ENCODE measurements around the gene RBFOX2. TPM values are rescaled to one million over a fixed set of nuclear protein-coding genes. Genes with fewer than 3 reads are reported as not detected.
A peak's percentile ranks its signal among the peaks of the same experiment; 100 is the strongest.

RBFOX2 gene
- total RNA-seq, 1 experiment from 2014 or later: 24.2 TPM

DNA sequence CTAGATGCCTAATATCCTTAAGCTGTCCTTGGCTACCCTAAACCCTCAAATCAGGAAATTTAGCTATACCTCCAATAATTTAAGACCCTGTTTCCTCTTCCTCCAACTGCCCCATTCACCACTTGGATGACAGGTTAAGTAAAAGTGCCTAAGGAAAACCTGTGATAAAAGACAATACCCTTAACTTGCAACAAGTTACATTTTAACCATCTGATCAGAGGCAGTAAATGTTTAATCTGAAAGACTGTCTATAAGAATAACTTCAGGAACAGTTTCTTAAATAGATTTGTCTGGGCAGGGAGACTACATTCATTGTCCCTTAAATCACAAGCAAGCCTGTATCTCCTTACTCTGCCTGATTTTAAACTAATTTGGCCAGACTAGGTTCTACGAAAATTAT is 181.8 kb downstream of the RBFOX2 start:
- DNase-seq: no peak
- Histone ChIP-seq H3K9ac (ENCODE audit: low read length) (no peak overlapping the region), H3K9me3 (ENCODE audit: low read length) (no peaks in the 10 kb centered on the region), H3K79me2 (ENCODE audit: low read length) (no peaks in the 10 kb centered on the region), H3K27me3 (ENCODE audit: low read length) (no peaks in the 10 kb centered on the region), H3K4me3 (ENCODE audit: low read length) (no peak overlapping the region), H2AFZ (ENCODE audit: low read length) (no peak overlapping the region), H3K36me3 (ENCODE audit: insufficient read depth, low read length) (no peaks in the 10 kb centered on the region), H3K27ac (ENCODE audit: low read length) (no peak overlapping the region), H3K9me2 (replicated peaks; ENCODE audit: insufficient read depth, low read length) (no peaks in the 10 kb centered on the region), H3K4me2 (ENCODE audit: low read depth, low read length, poor library complexity, severe bottlenecking) (no peak overlapping the region), H3K4me1 (ENCODE audit: low read length) (no peaks in the 10 kb centered on the region), H4K20me1 (ENCODE audit: insufficient read depth, low read depth, low read length) (peaks cover 18% of the 10 kb centered on the region; the same call in 1 of the 2 replicates)

DNA sequence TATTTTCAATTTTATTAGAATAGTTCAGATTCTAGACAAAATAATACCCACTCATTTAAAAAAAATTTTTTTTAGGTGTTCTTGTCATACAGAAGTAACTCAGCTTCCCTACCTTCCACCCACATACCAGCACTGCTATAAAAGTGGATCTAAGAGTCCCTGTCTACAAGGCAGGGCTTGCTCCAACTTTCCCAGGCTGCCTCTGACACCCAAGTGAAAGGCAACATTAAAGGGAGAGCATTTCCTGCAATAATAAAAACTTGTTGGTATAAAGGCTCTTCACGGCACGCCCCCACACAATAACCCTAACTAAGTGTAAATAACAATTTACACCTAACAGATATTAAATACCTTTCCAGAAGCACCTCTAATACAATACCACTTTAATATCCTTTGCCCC is 183.7 kb downstream of the RBFOX2 start:
- Histone ChIP-seq H2AFZ (ENCODE audit: low read length) (no peak overlapping the region), H4K20me1 (ENCODE audit: insufficient read depth, low read depth, low read length) (peaks cover 8% of the 10 kb centered on the region; the same call in 1 of the 2 replicates), H3K79me2 (ENCODE audit: low read length) (no peaks in the 10 kb centered on the region), H3K4me3 (ENCODE audit: low read length) (no peak overlapping the region), H3K27me3 (ENCODE audit: low read length) (no peaks in the 10 kb centered on the region), H3K9me2 (replicated peaks; ENCODE audit: insufficient read depth, low read length) (no peaks in the 10 kb centered on the region), H3K9me3 (ENCODE audit: low read length) (no peaks in the 10 kb centered on the region), H3K27ac (ENCODE audit: low read length) (no peak overlapping the region), H3K4me2 (ENCODE audit: low read depth, low read length, poor library complexity, severe bottlenecking) (no peak overlapping the region), H3K4me1 (ENCODE audit: low read length) (no peaks in the 10 kb centered on the region), H3K36me3 (ENCODE audit: insufficient read depth, low read length) (no peaks in the 10 kb centered on the region), H3K9ac (ENCODE audit: low read length) (no peak overlapping the region)
- no peak for DNase-seq

DNA sequence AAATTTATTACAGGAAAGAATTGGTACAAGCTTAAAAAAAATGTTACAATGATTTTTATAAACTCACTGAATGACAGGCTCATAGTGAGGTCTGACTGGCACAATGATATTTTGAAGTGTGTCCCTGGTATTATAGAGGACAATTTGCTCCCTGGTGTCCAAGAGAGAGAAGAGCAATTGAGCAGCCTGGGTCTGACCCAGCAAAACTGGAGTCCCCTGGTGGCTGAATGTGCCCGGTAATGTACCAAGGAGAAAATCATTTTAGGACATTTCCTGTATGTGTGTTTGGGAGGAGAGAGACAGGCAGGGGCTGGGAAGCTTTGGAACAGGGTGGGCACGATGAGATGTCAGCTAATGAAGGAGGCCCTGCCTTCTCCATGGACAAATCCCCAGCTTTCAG is 185.7 kb downstream of the RBFOX2 start:
- H3K4me1 ChIP-seq (ENCODE audit: low read length): no peaks in the 10 kb centered on the region
- H3K27ac ChIP-seq (ENCODE audit: low read length): no peak overlapping the region

DNA sequence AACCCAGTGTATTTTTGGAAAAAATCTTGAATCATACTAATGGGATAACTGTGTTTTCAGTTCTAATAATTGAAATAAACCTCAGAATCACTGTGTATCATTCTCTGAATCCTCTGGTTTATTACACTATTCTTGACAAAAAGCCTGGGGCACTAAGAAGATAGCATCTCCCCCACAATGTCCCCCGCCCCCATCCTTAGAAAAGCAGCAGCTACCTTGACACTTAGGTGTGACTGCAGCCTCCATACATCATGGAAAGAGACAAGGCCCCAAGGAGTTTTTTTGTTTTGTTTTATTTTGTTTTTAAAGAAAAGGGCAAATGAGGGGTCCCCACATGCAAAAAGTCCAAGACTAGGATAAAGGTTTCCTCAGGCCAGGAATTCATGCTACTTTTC is 186.1 kb downstream of the RBFOX2 start:
- Histone ChIP-seq H4K20me1 (ENCODE audit: insufficient read depth, low read depth, low read length) (peaks cover 8% of the 10 kb centered on the region; the same call in 1 of the 2 replicates), H3K9ac (ENCODE audit: low read length) (no peak overlapping the region), H3K27me3 (ENCODE audit: low read length) (no peaks in the 10 kb centered on the region), H3K4me3 (ENCODE audit: low read length) (no peak overlapping the region), H3K79me2 (ENCODE audit: low read length) (no peaks in the 10 kb centered on the region), H3K4me2 (ENCODE audit: low read depth, low read length, poor library complexity, severe bottlenecking) (no peak overlapping the region), H3K9me3 (ENCODE audit: low read length) (no peaks in the 10 kb centered on the region), H3K4me1 (ENCODE audit: low read length) (no peaks in the 10 kb centered on the region), H3K9me2 (replicated peaks; ENCODE audit: insufficient read depth, low read length) (no peaks in the 10 kb centered on the region), H3K27ac (ENCODE audit: low read length) (no peak overlapping the region), H2AFZ (ENCODE audit: low read length) (no peak overlapping the region), H3K36me3 (ENCODE audit: insufficient read depth, low read length) (no peaks in the 10 kb centered on the region)
- no peak for DNase-seq

More for the DNA sequence above, 185.7 kb downstream of the RBFOX2 start:
- no peaks in the 10 kb centered on the region for H3K9me2 ChIP-seq (replicated peaks; ENCODE audit: insufficient read depth, low read length)
- H3K79me2 ChIP-seq (ENCODE audit: low read length): no peaks in the 10 kb centered on the region
- no peak overlapping the region for H3K9ac ChIP-seq (ENCODE audit: low read length)
- DNase-seq: peak; percentile 75
- no peak overlapping the region for H2AFZ ChIP-seq (ENCODE audit: low read length)
- H3K36me3 ChIP-seq (ENCODE audit: insufficient read depth, low read length): no peaks in the 10 kb centered on the region
- no peak overlapping the region for H3K4me2 ChIP-seq (ENCODE audit: low read depth, low read length, poor library complexity, severe bottlenecking)
- no peaks in the 10 kb centered on the region for H3K9me3 ChIP-seq (ENCODE audit: low read length)
- H3K27me3 ChIP-seq (ENCODE audit: low read length): no peaks in the 10 kb centered on the region
- peaks cover 8% of the 10 kb centered on the region; the same call in 1 of the 2 replicates for H4K20me1 ChIP-seq (ENCODE audit: insufficient read depth, low read depth, low read length)
- H3K4me3 ChIP-seq (ENCODE audit: low read length): no peak overlapping the region

DNA sequence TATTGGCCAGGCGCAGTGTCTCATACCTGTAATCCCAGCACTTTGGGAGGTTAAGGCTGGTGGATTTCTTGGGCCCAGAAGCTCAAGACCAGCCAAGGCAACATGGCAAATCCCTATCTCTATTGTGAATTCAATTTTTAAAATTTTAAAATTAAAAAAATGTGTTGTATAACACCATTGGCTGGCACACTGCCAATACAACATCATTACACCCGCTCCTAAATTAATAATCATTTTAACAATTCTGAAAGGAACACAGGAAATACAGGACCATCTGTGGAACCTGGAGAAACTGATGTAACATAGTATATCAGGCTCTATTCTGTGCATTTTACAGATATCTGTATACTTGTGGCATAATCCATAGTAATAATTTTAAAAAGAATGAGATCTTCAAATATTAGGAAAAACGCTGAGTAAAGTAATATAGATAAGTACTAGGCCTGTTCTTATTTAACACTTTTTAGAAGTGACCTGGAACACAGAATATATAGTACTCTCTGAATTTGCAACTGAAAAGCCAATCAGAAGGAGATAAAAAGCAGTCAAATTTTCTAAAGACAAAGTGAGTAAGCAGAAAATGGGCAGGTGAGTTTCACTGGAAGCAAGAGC is 186.6 kb downstream of the RBFOX2 start:
- H2AFZ ChIP-seq (ENCODE audit: low read length): no peak overlapping the region
- H3K36me3 ChIP-seq (ENCODE audit: insufficient read depth, low read length): no peaks in the 10 kb centered on the region
- no peak overlapping the region for H3K27ac ChIP-seq (ENCODE audit: low read length)
- H3K79me2 ChIP-seq (ENCODE audit: low read length): no peaks in the 10 kb centered on the region
- H3K27me3 ChIP-seq (ENCODE audit: low read length): no peaks in the 10 kb centered on the region
- DNase-seq: no peak
- no peak overlapping the region for H3K4me3 ChIP-seq (ENCODE audit: low read length)
- peaks cover 8% of the 10 kb centered on the region; the same call in 1 of the 2 replicates for H4K20me1 ChIP-seq (ENCODE audit: insufficient read depth, low read depth, low read length)
- no peaks in the 10 kb centered on the region for H3K9me3 ChIP-seq (ENCODE audit: low read length)
- H3K4me1 ChIP-seq (ENCODE audit: low read length): no peaks in the 10 kb centered on the region
- H3K9ac ChIP-seq (ENCODE audit: low read length): no peak overlapping the region
- no peaks in the 10 kb centered on the region for H3K9me2 ChIP-seq (replicated peaks; ENCODE audit: insufficient read depth, low read length)
- no peak overlapping the region for H3K4me2 ChIP-seq (ENCODE audit: low read depth, low read length, poor library complexity, severe bottlenecking)

DNA sequence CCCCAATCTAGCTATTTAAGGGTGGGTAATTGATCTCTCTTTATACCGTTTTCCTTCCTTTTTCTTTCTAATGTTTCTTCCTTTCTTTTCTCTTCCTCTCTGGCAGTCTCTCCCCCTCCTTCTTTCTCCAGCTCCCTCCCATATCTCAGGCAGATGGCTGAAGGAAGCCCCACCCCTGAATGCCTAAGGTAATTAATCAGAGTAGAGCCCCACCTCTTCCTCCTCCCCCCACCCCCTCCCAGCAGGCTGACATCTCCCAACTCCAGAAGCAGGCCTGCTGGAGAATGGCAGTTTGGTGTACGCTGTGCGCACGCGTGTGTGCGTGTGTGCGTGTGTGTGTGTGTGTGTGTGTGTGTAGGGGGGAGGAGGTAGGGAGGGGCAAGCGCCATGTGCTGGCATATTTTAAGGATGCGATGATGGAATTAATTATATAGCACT is 188.3 kb downstream of the RBFOX2 start:
- H4K20me1 ChIP-seq (ENCODE audit: insufficient read depth, low read depth, low read length): peaks cover 17% of the 10 kb centered on the region; the same call in 1 of the 2 replicates
- H3K9me2 ChIP-seq (replicated peaks; ENCODE audit: insufficient read depth, low read length): no peaks in the 10 kb centered on the region
- no peaks in the 10 kb centered on the region for H3K9me3 ChIP-seq (ENCODE audit: low read length)
- no peak overlapping the region for H3K4me3 ChIP-seq (ENCODE audit: low read length)
- no peaks in the 10 kb centered on the region for H3K4me1 ChIP-seq (ENCODE audit: low read length)
- no peaks in the 10 kb centered on the region for H3K27me3 ChIP-seq (ENCODE audit: low read length)
- H3K9ac ChIP-seq (ENCODE audit: low read length): no peak overlapping the region
- no peaks in the 10 kb centered on the region for H3K79me2 ChIP-seq (ENCODE audit: low read length)
- no peaks in the 10 kb centered on the region for H3K36me3 ChIP-seq (ENCODE audit: insufficient read depth, low read length)
- H3K4me2 ChIP-seq (ENCODE audit: low read depth, low read length, poor library complexity, severe bottlenecking): no peak overlapping the region
- peak; percentile 17 for DNase-seq
- H2AFZ ChIP-seq (ENCODE audit: low read length): no peak overlapping the region
- H3K27ac ChIP-seq (ENCODE audit: low read length): no peak overlapping the region

DNA sequence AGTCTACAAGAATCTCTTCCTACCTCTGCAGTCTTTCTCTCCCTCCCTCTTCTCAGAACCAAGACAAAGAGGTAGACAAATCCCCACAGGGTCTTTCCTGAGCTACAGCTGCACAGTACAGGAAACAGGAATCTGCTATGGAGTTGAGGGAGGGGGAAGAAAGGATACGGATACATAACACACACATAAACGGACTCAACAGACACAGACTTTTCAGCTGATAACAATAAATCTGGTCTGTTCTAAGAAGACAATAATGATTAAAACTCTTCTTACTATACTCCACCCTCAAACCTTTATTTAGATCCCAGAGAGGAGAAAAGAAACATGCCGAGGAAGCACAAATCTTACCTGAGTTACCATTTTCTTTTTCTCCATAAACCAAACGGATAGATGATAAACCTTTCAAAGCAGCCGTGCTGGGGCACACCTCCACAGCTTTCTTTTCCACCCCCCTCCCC is 188.8 kb downstream of the RBFOX2 start:
- Histone ChIP-seq H3K36me3 (ENCODE audit: insufficient read depth, low read length) (no peaks in the 10 kb centered on the region), H3K9me3 (ENCODE audit: low read length) (no peaks in the 10 kb centered on the region), H4K20me1 (ENCODE audit: insufficient read depth, low read depth, low read length) (peaks cover 19% of the 10 kb centered on the region; the same call in 1 of the 2 replicates), H3K4me1 (ENCODE audit: low read length) (no peaks in the 10 kb centered on the region), H3K27me3 (ENCODE audit: low read length) (no peaks in the 10 kb centered on the region), H2AFZ (ENCODE audit: low read length) (no peak overlapping the region), H3K4me2 (ENCODE audit: low read depth, low read length, poor library complexity, severe bottlenecking) (no peak overlapping the region), H3K79me2 (ENCODE audit: low read length) (no peaks in the 10 kb centered on the region), H3K9me2 (replicated peaks; ENCODE audit: insufficient read depth, low read length) (no peaks in the 10 kb centered on the region), H3K27ac (ENCODE audit: low read length) (no peak overlapping the region), H3K9ac (ENCODE audit: low read length) (no peak overlapping the region), H3K4me3 (ENCODE audit: low read length) (no peak overlapping the region)
- peak; percentile 20 for DNase-seq

DNA sequence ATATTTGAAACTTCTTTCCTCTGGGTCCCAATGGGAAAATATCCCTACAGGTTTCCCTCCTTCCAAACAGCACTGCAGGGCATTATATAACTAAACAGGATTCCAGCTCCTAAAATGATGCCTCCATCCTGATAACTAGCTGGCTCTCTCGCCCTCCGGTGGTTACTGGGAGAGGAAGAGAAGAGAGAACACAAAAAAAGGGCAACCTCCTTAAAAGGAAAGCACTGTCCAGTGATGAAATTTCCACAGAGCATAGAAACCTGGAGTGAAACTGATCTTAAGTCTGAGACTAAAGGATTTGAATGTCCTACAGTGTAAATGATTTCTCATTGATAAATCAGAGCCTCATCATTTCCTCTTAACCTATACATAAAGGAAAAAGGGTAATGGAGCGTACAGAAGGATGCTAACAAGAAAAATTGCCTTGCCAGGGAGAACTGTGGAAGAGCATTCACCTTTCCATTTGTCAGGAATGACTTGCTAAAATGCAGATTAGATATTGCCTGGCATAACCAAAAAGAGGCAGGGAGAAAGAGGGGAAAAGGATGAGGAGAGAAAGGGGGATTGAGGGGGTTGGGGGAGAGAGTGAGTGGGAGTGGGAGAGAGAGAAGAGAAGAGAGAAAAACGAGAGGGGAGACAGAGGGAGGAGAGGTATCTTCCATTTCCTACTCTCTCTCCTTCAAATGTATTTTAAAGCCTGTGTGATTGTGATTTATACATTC is 189.6 kb downstream of the RBFOX2 start:
- Histone ChIP-seq H3K9me2 (replicated peaks; ENCODE audit: insufficient read depth, low read length) (no peaks in the 10 kb centered on the region), H3K27me3 (ENCODE audit: low read length) (no peaks in the 10 kb centered on the region), H3K79me2 (ENCODE audit: low read length) (no peaks in the 10 kb centered on the region), H3K9ac (ENCODE audit: low read length) (no peak overlapping the region), H3K36me3 (ENCODE audit: insufficient read depth, low read length) (no peaks in the 10 kb centered on the region), H3K4me1 (ENCODE audit: low read length) (no peaks in the 10 kb centered on the region), H3K27ac (ENCODE audit: low read length) (no peak overlapping the region), H3K4me2 (ENCODE audit: low read depth, low read length, poor library complexity, severe bottlenecking) (no peak overlapping the region), H3K9me3 (ENCODE audit: low read length) (no peaks in the 10 kb centered on the region), H3K4me3 (ENCODE audit: low read length) (no peak overlapping the region), H2AFZ (ENCODE audit: low read length) (no peak overlapping the region), H4K20me1 (ENCODE audit: insufficient read depth, low read depth, low read length) (peaks cover 27% of the 10 kb centered on the region; the same call in 1 of the 2 replicates)
- peak; percentile 56 for DNase-seq

All from Karpas-422 (cell line).